MM.1S (cell line): ENCODE data around the gene RCSD1.

ENCODE experiments used
- DNase-seq: peaks from one replicate; pipeline ENCODE4 v3.0.0-alpha.2; 2015
- H2AFZ ChIP-seq: fragments of 300-600 bp; sonication (generic); 2 replicates; pipeline ENCODE4 v1.6.0; 2016; ENCODE audit warnings: antibody characterized with exemption, low read length
- H3F3A ChIP-seq: fragments of 300-600 bp; sonication (generic); 2 replicates; pipeline ENCODE4 v1.6.1; 2016; ENCODE audit warnings: mild to moderate bottlenecking, antibody characterized with exemption, low read length, moderate library complexity, mixed read lengths; ENCODE audit not compliant: insufficient read depth
- H3K27ac ChIP-seq: fragments of 300-600 bp; sonication (generic); 2 replicates; pipeline ENCODE4 v1.5.1; 2016; ENCODE audit warnings: mild to moderate bottlenecking, low read length
- H3K27me3 ChIP-seq: fragments of 300-600 bp; sonication (generic); replicated peaks from 2 replicates; pipeline ENCODE4 v1.6.0; 2016; ENCODE audit warnings: low read length; ENCODE audit not compliant: insufficient read depth
- H3K36me3 ChIP-seq: fragments of 300-600 bp; sonication (generic); replicated peaks from 2 replicates; pipeline ENCODE4 v1.6.1; 2016; ENCODE audit warnings: mild to moderate bottlenecking, low read length, mixed read lengths; ENCODE audit not compliant: insufficient read depth
- H3K4me1 ChIP-seq: fragments of 300-600 bp; sonication (generic); 2 replicates; pipeline ENCODE4 v1.6.1; 2016; ENCODE audit warnings: low read length, mixed read lengths
- H3K4me2 ChIP-seq: fragments of 300-600 bp; sonication (generic); 2 replicates; pipeline ENCODE4 v1.6.0; 2016; ENCODE audit warnings: low read depth, low read length
- H3K4me3 ChIP-seq: fragments of 300-600 bp; sonication (generic); 2 replicates; pipeline ENCODE4 v1.5.1; 2016; ENCODE audit warnings: low read length, mixed read lengths
- H3K79me2 ChIP-seq: fragments of 300-600 bp; sonication (generic); 2 replicates; pipeline ENCODE4 v1.6.1; 2016; ENCODE audit warnings: mixed run types, low read length, mixed read lengths
- H3K9ac ChIP-seq: fragments of 300-600 bp; sonication (generic); 2 replicates; pipeline ENCODE4 v1.6.1; 2016; ENCODE audit warnings: low read length, mixed read lengths
- H3K9me2 ChIP-seq: fragments of 300-600 bp; sonication (generic); replicated peaks from 2 replicates; pipeline ENCODE4 v1.6.1; 2016; ENCODE audit warnings: mild to moderate bottlenecking, low read length, mixed read lengths; ENCODE audit not compliant: insufficient read depth
- H3K9me3 ChIP-seq: fragments of 300-600 bp; sonication (generic); replicated peaks from 2 replicates; pipeline ENCODE4 v1.6.1; 2016; ENCODE audit warnings: mild to moderate bottlenecking, low read length, mixed read lengths; ENCODE audit not compliant: insufficient read depth
- H4K20me1 ChIP-seq: fragments of 300-600 bp; sonication (generic); 2 replicates; pipeline ENCODE4 v1.6.1; 2016; ENCODE audit warnings: mild to moderate bottlenecking, low read length, moderate library complexity, mixed read lengths; ENCODE audit not compliant: insufficient read depth
- EZH2 ChIP-seq: fragments of 300-600 bp; sonication (generic); optimal IDR thresholded peaks from 2 replicates; pipeline ENCODE3; 2017; ENCODE audit warnings: low read depth, mild to moderate bottlenecking, antibody characterized with exemption, low read length, mixed read lengths
- EZH2phosphoT487 ChIP-seq: fragments of 300-600 bp; sonication (generic); IDR thresholded peaks from 2 replicates; pipeline ENCODE4 v1.6.1; 2018; ENCODE audit warnings: antibody characterized with exemption, low read length
- TF ChIP-seq, protein P1 (sequence below): fragments of 300-600 bp; sonication (generic); IDR thresholded peaks from 2 replicates; pipeline ENCODE4 v1.5.1; 2016; ENCODE audit warnings: antibody characterized with exemption, low read length, mixed read lengths

RCSD1 gene

GRCh38 chr1:167641786-167642500 lies 11.9 kb downstream of the RCSD1 start:
- no peaks in the 10 kb centered on the region for H3K36me3 ChIP-seq
- no peaks in the 10 kb centered on the region for H4K20me1 ChIP-seq
- H3K27me3 ChIP-seq = no peaks in the 10 kb centered on the region
- H2AFZ ChIP-seq = no peak overlapping the region
- TF ChIP-seq, protein P1, sequence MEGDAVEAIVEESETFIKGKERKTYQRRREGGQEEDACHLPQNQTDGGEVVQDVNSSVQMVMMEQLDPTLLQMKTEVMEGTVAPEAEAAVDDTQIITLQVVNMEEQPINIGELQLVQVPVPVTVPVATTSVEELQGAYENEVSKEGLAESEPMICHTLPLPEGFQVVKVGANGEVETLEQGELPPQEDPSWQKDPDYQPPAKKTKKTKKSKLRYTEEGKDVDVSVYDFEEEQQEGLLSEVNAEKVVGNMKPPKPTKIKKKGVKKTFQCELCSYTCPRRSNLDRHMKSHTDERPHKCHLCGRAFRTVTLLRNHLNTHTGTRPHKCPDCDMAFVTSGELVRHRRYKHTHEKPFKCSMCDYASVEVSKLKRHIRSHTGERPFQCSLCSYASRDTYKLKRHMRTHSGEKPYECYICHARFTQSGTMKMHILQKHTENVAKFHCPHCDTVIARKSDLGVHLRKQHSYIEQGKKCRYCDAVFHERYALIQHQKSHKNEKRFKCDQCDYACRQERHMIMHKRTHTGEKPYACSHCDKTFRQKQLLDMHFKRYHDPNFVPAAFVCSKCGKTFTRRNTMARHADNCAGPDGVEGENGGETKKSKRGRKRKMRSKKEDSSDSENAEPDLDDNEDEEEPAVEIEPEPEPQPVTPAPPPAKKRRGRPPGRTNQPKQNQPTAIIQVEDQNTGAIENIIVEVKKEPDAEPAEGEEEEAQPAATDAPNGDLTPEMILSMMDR = no peak
- TF ChIP-seq EZH2 = no peak
- TF ChIP-seq EZH2phosphoT487 = no peak
- peak overlapping the region; percentile 38 for H3K4me2 ChIP-seq
- H3K4me3 ChIP-seq = no peak overlapping the region
- no peaks in the 10 kb centered on the region for H3K9me2 ChIP-seq
- peaks cover 14% of the 10 kb centered on the region for H3F3A ChIP-seq
- peak overlapping the region; percentile 4; the same call in 1 of the 2 replicates for H3K9ac ChIP-seq
- DNase-seq = peak; percentile 94
- H3K4me1 ChIP-seq = peaks cover 34% of the 10 kb centered on the region
- H3K79me2 ChIP-seq = peaks cover 71% of the 10 kb centered on the region
- H3K9me3 ChIP-seq = no peaks in the 10 kb centered on the region
- peak overlapping the region; percentile 49; the same call in 1 of the 2 replicates for H3K27ac ChIP-seq

GRCh38 chr1:167642501-167642826 lies 12.4 kb downstream of the RCSD1 start:
- H3K4me2 ChIP-seq = peak overlapping the region; percentile 38; the same call in 1 of the 2 replicates
- peaks cover 14% of the 10 kb centered on the region for H3F3A ChIP-seq
- peaks cover 69% of the 10 kb centered on the region for H3K79me2 ChIP-seq
- peaks cover 30% of the 10 kb centered on the region for H3K4me1 ChIP-seq
- no peak overlapping the region for H2AFZ ChIP-seq
- DNase-seq = no peak
- no peak for TF ChIP-seq EZH2
- no peak for TF ChIP-seq EZH2phosphoT487
- TF ChIP-seq, protein P1 = no peak
- H3K36me3 ChIP-seq = no peaks in the 10 kb centered on the region
- H3K9ac ChIP-seq = no peak overlapping the region
- H3K9me3 ChIP-seq = no peaks in the 10 kb centered on the region
- H4K20me1 ChIP-seq = no peaks in the 10 kb centered on the region
- H3K27ac ChIP-seq = peak overlapping the region; percentile 49; the same call in 1 of the 2 replicates
- H3K4me3 ChIP-seq = no peak overlapping the region
- H3K27me3 ChIP-seq = no peaks in the 10 kb centered on the region
- no peaks in the 10 kb centered on the region for H3K9me2 ChIP-seq

- Histone ChIP-seq H3K36me3 (no peaks in the 10 kb centered on the region), H3K27ac (no peak overlapping the region), H3K4me1 (peaks cover 30% of the 10 kb centered on the region), H3K9me3 (no peaks in the 10 kb centered on the region), H3F3A (peaks cover 14% of the 10 kb centered on the region), H3K9ac (no peak overlapping the region), H2AFZ (no peak overlapping the region), H3K4me3 (no peak overlapping the region), H3K79me2 (peaks cover 66% of the 10 kb centered on the region), H3K27me3 (no peaks in the 10 kb centered on the region), H3K9me2 (no peaks in the 10 kb centered on the region), H3K4me2 (no peak overlapping the region), H4K20me1 (no peaks in the 10 kb centered on the region)
- no peak for DNase-seq
- TF ChIP-seq EZH2 = no peak
- TF ChIP-seq, protein P1 = no peak
- no peak for TF ChIP-seq EZH2phosphoT487
Measured at GRCh38 chr1:167643441-167643840, 13.4 kb downstream of the RCSD1 start.
